ENCODE measurements around the gene KPNA6. TPM values are rescaled to one million over a fixed set of nuclear protein-coding genes. Genes with fewer than 3 reads are reported as not detected.

Gene KPNA6
- total and polyA plus RNA-seq, 9 of the 15 experiments (the other 6 are each of a cell fraction or from before 2014, with no cell fraction given) = 20.1 to 54.6 (median 32.2) TPM

GRCh38 chr1:32127409-32128198 lies 19.7 kb downstream of the KPNA6 start (continued):
- no peak for TF ChIP-seq CHD7 (IDR thresholded peaks at IDR 0.05; ENCODE audit: low read depth, low read length)
- TF ChIP-seq SP1 (CRISPR knock-in tag; IDR thresholded peaks at IDR 0.05) = no peak; the same call in 1 of the 2 replicates
- peak; percentile 54; the same call in 1 of the 2 replicates for TF ChIP-seq CTBP1 (IDR thresholded peaks at IDR 0.05; ENCODE audit: borderline replicate concordance)
- peak; percentile 97 for TF ChIP-seq SMARCA4 (IDR thresholded peaks at IDR 0.05)
- no peak for TF ChIP-seq MAFG (tag; conservative IDR thresholded peaks at IDR 0.05)
- no peak for TF ChIP-seq KHSRP (IDR thresholded peaks at IDR 0.05)
- peak; percentile 45; the same call in 1 of the 2 replicates for TF ChIP-seq EP400 (IDR thresholded peaks at IDR 0.05)
- TF ChIP-seq AFF1 (IDR thresholded peaks at IDR 0.05; ENCODE audit: low read depth in 1 of 2, partially characterized antibody in 2 of 2) = peak; percentile 42 to 45
- peak; percentile 72; the same call in 1 of the 2 replicates for TF ChIP-seq KLF16 (IDR thresholded peaks at IDR 0.05)
- peak; percentile 93 for TF ChIP-seq TEAD4 (IDR thresholded peaks at IDR 0.05; ENCODE audit: low read length)
- no peak for TF ChIP-seq TEAD4 (CRISPR knock-in tag; IDR thresholded peaks at IDR 0.05; ENCODE audit: borderline replicate concordance)
- TF ChIP-seq NFIC (IDR thresholded peaks at IDR 0.05) = peak; percentile 65
- TF ChIP-seq RBM14 (IDR thresholded peaks at IDR 0.05; ENCODE audit: borderline replicate concordance, insufficient read depth, low read depth, low read length) = no peak
